Jurkat, Clone E6-1 (cell line): Measurements from ENCODE around the gene PSG3. TPM values are rescaled to one million over a fixed set of nuclear protein-coding genes. Genes with fewer than 3 reads are reported as not detected.
"Not testable (repeated sequence)": the region's sequence is repeated elsewhere in the genome, so short reads cannot be mapped to it uniquely, and the experiment has no call there.

Source experiments
- DNase-seq: peaks from one replicate; pipeline ENCODE4 v3.0.0-alpha.2; 2011; ENCODE audit warnings: low read depth, low spot score
- H3K4me3 ChIP-seq: 2 replicates; pipeline ENCODE4 v1.5.1; 2011; ENCODE audit warnings: mild to moderate bottlenecking, low read length, control low read depth, moderate library complexity
- polyA plus RNA-seq: library from polyadenylated mRNA; unstranded; fragments of >200 nt; gene quantifications from one replicate; pipeline ENCODE4 v1.2.1, GENCODE V29; 2012; ENCODE audit warnings: missing spikeins; ENCODE audit not compliant: insufficient read length, insufficient read depth

Gene PSG3
- polyA plus RNA-seq = not detected

DNA sequence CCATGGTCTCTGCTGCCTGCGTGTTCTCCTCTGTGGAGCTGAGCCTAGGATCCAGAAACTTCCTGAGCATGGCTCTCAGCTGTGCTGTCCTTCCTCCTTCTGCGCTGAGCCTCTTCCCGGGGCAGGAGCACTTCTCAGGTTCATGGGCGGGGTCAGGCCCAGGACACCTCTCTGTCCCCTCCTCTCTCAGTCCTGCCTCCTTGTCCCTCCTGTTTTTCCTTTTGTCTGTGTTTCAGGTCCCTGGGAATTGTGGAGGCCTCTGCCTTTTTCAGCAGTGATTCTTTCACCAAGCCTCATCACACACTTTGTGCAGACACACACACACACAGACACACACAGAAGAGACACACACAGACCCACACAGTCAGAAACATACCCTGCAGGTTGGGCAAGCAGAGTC is at the start of gene PSG3:
Gene PSG3, minus strand, starts transcription at position 101 of the 400 bp plus-strand sequence. Its CDS starts 97 bp downstream, at position 4.
- not testable (repeated sequence) for H3K4me3 ChIP-seq

GRCh38 chr19:42788766-42789165 is 48.5 kb upstream of the PSG3 start:
- not testable (repeated sequence) for DNase-seq, H3K4me3 ChIP-seq

More for the DNA sequence above, at the start of gene PSG3:
- DNase-seq = not testable (repeated sequence)

DNA sequence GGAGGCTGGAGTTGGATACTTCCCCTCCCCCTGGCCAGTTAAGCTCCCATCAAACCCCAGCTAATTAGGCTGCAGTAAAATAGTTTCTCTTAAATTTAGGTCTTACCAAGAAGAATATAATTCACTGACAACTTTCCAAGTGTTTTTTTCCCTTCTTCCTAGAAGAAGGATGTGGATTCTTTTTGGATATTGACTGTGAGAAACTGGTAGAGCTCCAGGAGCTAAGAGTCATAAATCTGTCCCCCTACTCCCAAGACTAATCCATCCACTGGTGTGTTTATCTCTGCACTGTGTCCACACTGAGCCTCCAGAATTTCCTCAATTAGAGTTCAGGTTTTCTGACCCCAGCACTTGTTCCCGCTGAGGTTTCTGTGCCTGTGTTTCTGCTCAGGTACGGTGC is 47.5 kb upstream of the PSG3 start:
- H3K4me3 ChIP-seq, DNase-seq: not testable (repeated sequence)

DNA sequence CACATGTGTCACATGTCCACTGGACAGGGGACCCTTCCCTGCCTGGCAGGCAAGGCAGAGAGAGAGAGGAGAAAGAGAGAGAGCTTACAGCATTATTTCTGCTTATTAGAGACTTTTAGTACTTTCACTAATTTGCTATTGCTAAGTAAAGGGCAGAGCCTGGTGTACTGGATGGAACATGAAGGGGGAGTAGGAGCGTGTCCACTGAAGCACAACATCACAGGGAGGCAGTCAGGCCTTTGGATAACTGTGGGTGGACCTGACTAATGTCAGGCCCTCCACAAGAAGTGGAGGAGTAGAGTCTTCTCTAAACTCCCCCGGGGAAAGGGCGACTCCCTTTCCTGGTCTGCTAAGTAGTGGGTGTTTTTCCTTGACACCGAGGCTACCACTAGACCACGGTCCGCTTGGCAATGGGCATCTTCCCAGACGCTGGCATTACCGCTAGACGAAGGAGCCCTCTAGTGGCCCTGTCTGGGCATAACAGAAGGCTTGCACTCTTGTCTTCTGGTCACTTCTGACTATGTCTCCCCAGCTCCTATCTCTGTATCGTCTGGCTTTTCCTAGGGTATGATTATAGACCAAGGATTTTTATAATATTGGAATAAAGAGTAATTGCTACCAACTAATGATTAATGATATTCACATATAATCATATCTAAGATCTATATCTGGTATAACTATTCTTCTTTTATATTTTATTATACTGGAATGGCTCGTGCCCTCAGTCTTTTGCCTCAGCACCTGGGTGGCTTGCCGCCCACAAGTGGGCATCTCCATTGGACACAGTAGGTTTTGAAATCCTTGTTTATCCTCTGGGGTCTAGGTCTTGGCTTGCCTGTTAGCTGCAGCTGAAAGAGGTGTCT is 36.7 kb upstream of the PSG3 start:
- peak; percentile 16 for DNase-seq
- not testable (repeated sequence) for H3K4me3 ChIP-seq

DNA sequence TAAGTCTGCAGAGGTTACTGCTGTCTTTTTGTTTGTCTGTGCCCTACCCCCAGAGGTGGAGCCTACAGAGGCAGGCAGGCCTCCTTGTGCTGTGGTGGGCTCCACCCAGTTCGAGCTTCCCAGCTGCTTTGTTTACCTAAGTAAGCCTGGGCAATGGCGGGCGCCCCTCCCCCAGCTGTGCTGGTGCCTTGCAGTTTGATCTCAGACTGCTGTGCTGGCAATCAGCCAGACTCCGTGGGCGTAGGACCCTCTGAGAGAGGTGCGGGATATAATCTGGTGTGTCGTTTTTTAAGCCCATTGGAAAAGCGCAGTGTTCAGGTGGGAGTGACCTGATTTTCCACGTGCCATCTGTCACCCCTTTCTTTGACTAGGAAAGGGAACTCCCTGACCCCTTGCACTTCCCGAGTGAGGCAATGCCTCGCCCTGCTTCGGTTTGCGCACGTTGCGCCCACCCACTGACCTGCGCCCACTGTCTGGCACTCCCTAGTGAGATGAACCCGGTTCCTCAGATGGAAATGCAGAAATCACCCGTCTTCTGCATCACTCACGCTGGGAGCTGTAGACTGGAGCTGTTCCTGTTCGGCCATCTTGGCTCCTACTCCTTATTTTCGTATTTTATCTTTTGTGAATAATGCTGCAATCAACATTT is 34.4 kb upstream of the PSG3 start:
- not testable (repeated sequence) for DNase-seq, H3K4me3 ChIP-seq

- H3K4me3 ChIP-seq, DNase-seq: not testable (repeated sequence)
Measured at GRCh38 chr19:42767319-42767718, 27.0 kb upstream of the PSG3 start.

DNA sequence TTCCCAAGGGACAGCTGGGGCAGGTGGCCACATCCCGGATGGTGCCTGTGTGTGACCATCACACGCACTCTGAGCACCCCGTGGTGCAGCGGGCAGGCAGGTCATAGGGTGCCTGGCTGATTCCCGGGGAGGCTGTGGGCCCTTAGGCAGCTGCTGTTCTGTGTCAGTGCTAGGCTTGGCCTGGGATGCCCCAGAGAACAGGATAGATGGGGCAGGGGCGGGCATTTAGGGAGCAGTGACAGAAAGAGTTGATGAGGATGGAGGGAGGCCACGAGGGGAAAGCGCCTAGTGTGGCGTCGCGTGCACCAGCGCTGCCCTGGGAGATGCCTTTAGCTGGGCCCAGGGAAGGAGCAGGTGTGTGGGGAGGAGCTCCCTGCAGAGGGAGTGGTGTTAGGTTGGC is 26.6 kb upstream of the PSG3 start:
- not testable (repeated sequence) for H3K4me3 ChIP-seq, DNase-seq

GRCh38 chr19:42764836-42765235 is 24.6 kb upstream of the PSG3 start:
- no peak overlapping the region for H3K4me3 ChIP-seq
- DNase-seq = no peak

DNA sequence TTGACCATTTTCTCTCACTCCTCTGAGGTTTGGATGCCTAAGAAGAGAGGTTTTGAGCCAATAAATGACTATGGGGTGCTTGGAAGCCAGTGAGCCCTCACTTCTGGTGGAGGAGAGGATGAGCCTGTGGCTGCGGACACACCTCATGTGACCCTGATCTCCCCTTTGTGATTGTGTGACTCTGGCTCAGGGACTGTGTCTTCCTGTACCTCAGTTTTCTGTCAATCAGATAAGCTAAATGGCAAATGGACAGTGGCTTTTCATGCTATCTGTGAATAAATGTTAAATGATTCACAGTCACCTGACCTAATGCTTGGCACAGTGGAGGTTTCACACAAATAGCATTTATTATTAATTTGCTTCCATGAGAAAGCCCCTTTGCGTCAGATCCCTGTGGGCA is 22.5 kb upstream of the PSG3 start:
- H3K4me3 ChIP-seq = no peak overlapping the region
- no peak for DNase-seq

DNA sequence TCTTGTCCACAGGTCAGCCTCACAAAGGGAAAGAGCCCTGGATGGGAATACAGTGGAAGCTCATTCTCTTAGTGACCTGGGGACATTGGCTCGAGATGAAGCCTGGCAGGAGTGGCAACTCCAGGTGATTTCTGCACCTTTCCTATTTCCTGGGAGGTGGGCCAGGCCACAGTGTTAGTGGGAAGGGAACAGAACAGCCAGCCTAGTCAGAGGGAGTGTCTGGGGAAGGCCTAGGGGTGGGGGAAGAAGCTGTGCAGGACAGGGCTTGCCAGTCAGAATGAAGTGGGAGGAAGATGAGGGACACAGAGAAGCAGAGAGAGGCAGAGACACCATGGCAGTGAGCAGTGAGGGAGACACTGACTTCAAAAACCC is 21.6 kb upstream of the PSG3 start:
- DNase-seq, H3K4me3 ChIP-seq: not testable (repeated sequence)

GRCh38 chr19:42760954-42761923 is 21.0 kb upstream of the PSG3 start:
- not testable (repeated sequence) for DNase-seq

DNA sequence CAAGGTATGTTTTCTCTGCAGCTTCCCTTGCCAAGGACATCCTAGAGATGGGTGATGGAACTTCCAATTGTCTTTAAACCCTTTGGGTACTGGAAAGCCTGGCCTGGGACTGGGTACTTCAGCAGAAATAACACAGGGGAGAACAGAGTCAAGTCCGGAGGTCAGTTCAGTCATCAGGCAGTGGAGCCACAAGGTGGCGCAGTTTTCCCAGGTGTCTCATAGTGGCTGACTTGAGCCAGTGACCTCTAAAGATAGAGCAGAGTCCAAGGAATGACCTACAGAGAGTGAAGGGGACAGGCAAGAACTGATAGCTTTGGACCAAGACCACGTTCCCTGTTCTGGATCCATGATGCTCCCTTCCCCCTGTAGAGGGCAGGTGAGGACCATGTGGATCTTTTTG is 18.4 kb upstream of the PSG3 start:
- not testable (repeated sequence) for H3K4me3 ChIP-seq, DNase-seq

More at GRCh38 chr19:42760954-42761923, 21.0 kb upstream of the PSG3 start:
- H3K4me3 ChIP-seq = not testable (repeated sequence)

GRCh38 chr19:42752246-42752645 is 12.0 kb upstream of the PSG3 start:
- not testable (repeated sequence) for DNase-seq, H3K4me3 ChIP-seq

DNA sequence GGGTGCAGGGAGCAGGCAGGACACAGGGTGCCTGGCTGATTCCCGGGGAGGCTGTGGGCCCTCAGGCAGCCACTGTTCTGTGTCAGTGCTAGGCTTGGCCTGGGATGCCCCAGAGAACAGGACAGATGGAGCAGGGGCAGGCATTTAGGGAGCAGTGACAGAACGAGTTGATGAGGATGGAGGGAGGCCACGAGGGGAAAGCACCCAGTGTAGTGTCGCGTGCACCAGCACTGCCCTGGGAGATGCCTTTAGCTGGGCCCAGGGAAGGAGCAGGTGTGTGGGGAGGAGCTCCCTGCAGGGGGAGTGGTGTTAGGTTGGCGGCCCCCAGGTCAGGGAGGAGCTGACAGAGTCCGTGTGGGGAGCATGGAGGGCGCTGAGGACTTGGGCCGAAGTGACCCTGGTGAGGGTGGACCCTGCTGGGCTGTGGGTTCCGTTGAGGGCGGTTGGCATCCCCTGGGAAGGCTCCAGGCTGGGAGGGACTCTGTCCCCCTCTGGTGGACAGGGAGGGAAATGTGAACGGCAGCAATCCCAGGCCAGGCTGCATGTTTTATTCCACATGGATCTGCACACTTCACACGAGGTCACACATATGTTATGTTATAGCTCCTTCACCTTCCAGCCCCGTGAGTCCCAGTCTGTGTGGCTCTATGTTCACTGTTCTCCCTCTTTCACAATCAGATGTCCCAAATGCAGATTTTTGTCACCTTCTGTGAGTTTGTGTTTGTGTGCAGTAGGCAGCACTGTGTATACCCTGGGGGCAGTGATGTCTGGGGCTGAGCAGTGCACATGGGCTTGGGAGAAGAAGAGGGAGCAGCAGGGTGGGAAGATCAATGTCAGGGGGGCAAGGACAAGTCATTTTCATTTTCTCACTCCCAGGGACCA is 1.7 kb upstream of the PSG3 start:
- not testable (repeated sequence) for DNase-seq, H3K4me3 ChIP-seq

- H3K4me3 ChIP-seq, DNase-seq: not testable (repeated sequence)
Measured at GRCh38 chr19:42737581-42738011, 2.7 kb downstream of the PSG3 start.

- DNase-seq, H3K4me3 ChIP-seq: not testable (repeated sequence)
Measured at GRCh38 chr19:42728341-42728740, 11.9 kb downstream of the PSG3 start.

DNA sequence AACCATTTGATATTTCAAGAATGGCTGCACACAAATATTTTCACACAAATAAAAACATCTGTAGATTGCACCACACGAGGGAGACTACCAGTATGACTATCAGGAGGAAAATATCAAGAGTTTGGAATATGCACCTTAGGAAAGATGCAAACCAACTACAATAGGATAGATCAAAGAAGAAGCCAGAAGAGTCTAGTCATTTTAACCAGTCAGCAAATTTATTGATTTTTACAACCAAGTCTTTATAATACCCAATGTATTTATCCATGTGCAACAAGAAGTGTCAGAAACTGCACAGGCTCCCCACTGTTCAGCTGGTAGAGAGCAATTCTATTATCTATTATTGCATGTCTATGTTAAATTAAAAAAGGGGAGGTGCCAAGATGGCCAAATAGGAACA is 26.3 kb downstream of the PSG3 start:
- not testable (repeated sequence) for DNase-seq, H3K4me3 ChIP-seq

GRCh38 chr19:42712753-42713152 is 27.5 kb downstream of the PSG3 start:
- DNase-seq = not testable (repeated sequence)

More at GRCh38 chr19:42712753-42713152, 27.5 kb downstream of the PSG3 start:
- not testable (repeated sequence) for H3K4me3 ChIP-seq
